ENCODE data around the gene WWOX.

The WWOX gene

GRCh38 chr16:78770353-78771091, 671.1 kb downstream of the WWOX start:
- Histone ChIP-seq H3K9me3 (ENCODE audit: low read length) (no peaks in the 10 kb centered on the region), H3K36me3 (ENCODE audit: insufficient read depth, low read length) (no peaks in the 10 kb centered on the region), H2AFZ (ENCODE audit: low read depth, low read length) (no peak overlapping the region), H3K27me3 (ENCODE audit: insufficient read depth, low read length) (no peaks in the 10 kb centered on the region), H3K4me3 (ENCODE audit: low read length) (no peak overlapping the region), H3K4me1 (ENCODE audit: insufficient read depth, low read length) (peaks cover 4% of the 10 kb centered on the region)

GRCh38 chr16:78773291-78773702, 673.8 kb downstream of the WWOX start:
- Histone ChIP-seq H3K27me3 (ENCODE audit: insufficient read depth, low read length) (no peaks in the 10 kb centered on the region), H2AFZ (ENCODE audit: low read depth, low read length) (no peak overlapping the region), H3K4me3 (ENCODE audit: low read length) (no peak overlapping the region), H3K9me3 (ENCODE audit: low read length) (no peaks in the 10 kb centered on the region), H3K36me3 (ENCODE audit: insufficient read depth, low read length) (no peaks in the 10 kb centered on the region), H3K4me1 (ENCODE audit: insufficient read depth, low read length) (peaks cover 4% of the 10 kb centered on the region)

GRCh38 chr16:78773706-78774105, 674.3 kb downstream of the WWOX start:
- no peaks in the 10 kb centered on the region for H3K36me3 ChIP-seq (ENCODE audit: insufficient read depth, low read length)
- H3K9me3 ChIP-seq (ENCODE audit: low read length), result no peaks in the 10 kb centered on the region
- peaks cover 1% of the 10 kb centered on the region for H3K4me1 ChIP-seq (ENCODE audit: insufficient read depth, low read length)
- H2AFZ ChIP-seq (ENCODE audit: low read depth, low read length), result no peak overlapping the region
- H3K4me3 ChIP-seq (ENCODE audit: low read length), result no peak overlapping the region
- H3K27me3 ChIP-seq (ENCODE audit: insufficient read depth, low read length), result no peaks in the 10 kb centered on the region

GRCh38 chr16:78775161-78775561, 675.7 kb downstream of the WWOX start:
- Histone ChIP-seq H3K27me3 (ENCODE audit: insufficient read depth, low read length) (no peaks in the 10 kb centered on the region), H3K4me1 (ENCODE audit: insufficient read depth, low read length) (no peaks in the 10 kb centered on the region), H2AFZ (ENCODE audit: low read depth, low read length) (no peak overlapping the region), H3K9me3 (ENCODE audit: low read length) (no peaks in the 10 kb centered on the region), H3K4me3 (ENCODE audit: low read length) (no peak overlapping the region), H3K36me3 (ENCODE audit: insufficient read depth, low read length) (no peaks in the 10 kb centered on the region)

- no peaks in the 10 kb centered on the region for H3K27me3 ChIP-seq (ENCODE audit: insufficient read depth, low read length)
- no peak overlapping the region for H2AFZ ChIP-seq (ENCODE audit: low read depth, low read length)
- H3K36me3 ChIP-seq (ENCODE audit: insufficient read depth, low read length), result no peaks in the 10 kb centered on the region
- H3K4me3 ChIP-seq (ENCODE audit: low read length), result no peak overlapping the region
- no peaks in the 10 kb centered on the region for H3K4me1 ChIP-seq (ENCODE audit: insufficient read depth, low read length)
- no peaks in the 10 kb centered on the region for H3K9me3 ChIP-seq (ENCODE audit: low read length)
Observed at GRCh38 chr16:78778101-78779004, 678.9 kb downstream of the WWOX start.

GRCh38 chr16:78780808-78781207, 681.4 kb downstream of the WWOX start:
- no peaks in the 10 kb centered on the region for H3K9me3 ChIP-seq (ENCODE audit: low read length)
- H3K4me3 ChIP-seq (ENCODE audit: low read length), result no peak overlapping the region
- H2AFZ ChIP-seq (ENCODE audit: low read depth, low read length), result no peak overlapping the region
- H3K27me3 ChIP-seq (ENCODE audit: insufficient read depth, low read length), result no peaks in the 10 kb centered on the region
- no peaks in the 10 kb centered on the region for H3K36me3 ChIP-seq (ENCODE audit: insufficient read depth, low read length)
- H3K4me1 ChIP-seq (ENCODE audit: insufficient read depth, low read length), result no peaks in the 10 kb centered on the region

GRCh38 chr16:78782572-78782971, 683.1 kb downstream of the WWOX start:
- H3K4me1 ChIP-seq (ENCODE audit: insufficient read depth, low read length), result no peaks in the 10 kb centered on the region
- H3K27me3 ChIP-seq (ENCODE audit: insufficient read depth, low read length), result no peaks in the 10 kb centered on the region
- H3K9me3 ChIP-seq (ENCODE audit: low read length), result no peaks in the 10 kb centered on the region
- H3K36me3 ChIP-seq (ENCODE audit: insufficient read depth, low read length), result no peaks in the 10 kb centered on the region
- H3K4me3 ChIP-seq (ENCODE audit: low read length), result no peak overlapping the region
- H2AFZ ChIP-seq (ENCODE audit: low read depth, low read length), result no peak overlapping the region

DNA sequence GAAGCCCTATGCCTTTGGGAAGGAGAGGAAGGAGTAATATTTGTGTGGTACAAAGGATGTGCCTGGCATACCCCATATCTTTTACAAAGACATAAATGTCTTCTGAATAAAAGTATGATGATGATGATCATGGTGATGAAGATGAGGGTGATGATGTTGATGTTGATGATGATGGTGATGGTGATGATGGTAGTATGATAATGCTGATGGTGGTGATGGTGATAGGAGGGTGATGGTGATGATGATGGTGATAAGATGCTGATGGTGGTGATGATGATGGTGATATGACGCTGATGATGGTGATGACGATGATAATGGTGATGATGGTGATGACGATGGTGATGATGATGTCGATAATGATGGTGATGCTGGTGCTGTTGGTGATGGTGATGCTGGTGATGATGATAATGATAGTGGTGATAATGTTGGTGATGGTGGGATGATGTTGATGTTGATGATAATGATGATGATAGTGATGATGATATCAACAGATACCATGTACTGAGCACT, 684.2 kb downstream of the WWOX start:
- H3K4me1 ChIP-seq (ENCODE audit: insufficient read depth, low read length), result no peaks in the 10 kb centered on the region
- H2AFZ ChIP-seq (ENCODE audit: low read depth, low read length), result no peak overlapping the region
- H3K36me3 ChIP-seq (ENCODE audit: insufficient read depth, low read length), result no peaks in the 10 kb centered on the region
- H3K4me3 ChIP-seq (ENCODE audit: low read length), result no peak overlapping the region
- H3K9me3 ChIP-seq (ENCODE audit: low read length), result no peaks in the 10 kb centered on the region
- H3K27me3 ChIP-seq (ENCODE audit: insufficient read depth, low read length), result no peaks in the 10 kb centered on the region

GRCh38 chr16:78784771-78785170, 685.3 kb downstream of the WWOX start:
- Histone ChIP-seq H2AFZ (ENCODE audit: low read depth, low read length) (no peak overlapping the region), H3K4me1 (ENCODE audit: insufficient read depth, low read length) (no peaks in the 10 kb centered on the region), H3K4me3 (ENCODE audit: low read length) (no peak overlapping the region), H3K36me3 (ENCODE audit: insufficient read depth, low read length) (no peaks in the 10 kb centered on the region), H3K27me3 (ENCODE audit: insufficient read depth, low read length) (no peaks in the 10 kb centered on the region), H3K9me3 (ENCODE audit: low read length) (no peaks in the 10 kb centered on the region)

- no peaks in the 10 kb centered on the region for H3K9me3 ChIP-seq (ENCODE audit: low read length)
- H2AFZ ChIP-seq (ENCODE audit: low read depth, low read length), result no peak overlapping the region
- H3K36me3 ChIP-seq (ENCODE audit: insufficient read depth, low read length), result no peaks in the 10 kb centered on the region
- no peak overlapping the region for H3K4me3 ChIP-seq (ENCODE audit: low read length)
- H3K27me3 ChIP-seq (ENCODE audit: insufficient read depth, low read length), result no peaks in the 10 kb centered on the region
- H3K4me1 ChIP-seq (ENCODE audit: insufficient read depth, low read length), result no peaks in the 10 kb centered on the region
Observed at GRCh38 chr16:78785218-78785617, 685.8 kb downstream of the WWOX start.

DNA sequence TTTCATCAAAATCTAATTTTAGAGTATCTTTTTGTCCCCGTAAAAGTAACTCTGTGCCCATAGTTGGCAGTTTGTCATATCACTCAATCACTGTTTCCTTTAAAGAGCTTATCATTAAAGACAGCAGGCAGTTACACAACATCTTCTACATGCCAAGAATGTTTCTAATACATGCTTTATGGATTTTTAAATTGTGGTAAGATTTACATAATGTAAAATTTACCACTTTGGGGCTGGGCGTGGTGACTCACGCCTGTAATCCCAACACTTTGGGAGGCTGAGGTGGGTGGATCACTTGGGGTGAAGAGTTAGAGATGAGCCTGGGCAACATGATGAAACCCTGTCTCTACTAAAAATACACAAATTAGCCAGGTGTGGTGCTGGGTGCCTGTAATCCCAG, 687.2 kb downstream of the WWOX start:
- Histone ChIP-seq H3K4me1 (ENCODE audit: insufficient read depth, low read length) (no peaks in the 10 kb centered on the region), H3K4me3 (ENCODE audit: low read length) (no peak overlapping the region), H3K27me3 (ENCODE audit: insufficient read depth, low read length) (no peaks in the 10 kb centered on the region), H3K36me3 (ENCODE audit: insufficient read depth, low read length) (no peaks in the 10 kb centered on the region), H3K9me3 (ENCODE audit: low read length) (no peaks in the 10 kb centered on the region), H2AFZ (ENCODE audit: low read depth, low read length) (no peak overlapping the region)

GRCh38 chr16:78788276-78788675, 688.8 kb downstream of the WWOX start:
- no peaks in the 10 kb centered on the region for H3K27me3 ChIP-seq (ENCODE audit: insufficient read depth, low read length)
- no peaks in the 10 kb centered on the region for H3K9me3 ChIP-seq (ENCODE audit: low read length)
- H2AFZ ChIP-seq (ENCODE audit: low read depth, low read length), result no peak overlapping the region
- no peaks in the 10 kb centered on the region for H3K4me1 ChIP-seq (ENCODE audit: insufficient read depth, low read length)
- H3K36me3 ChIP-seq (ENCODE audit: insufficient read depth, low read length), result no peaks in the 10 kb centered on the region
- H3K4me3 ChIP-seq (ENCODE audit: low read length), result no peak overlapping the region

GRCh38 chr16:78788696-78789095, 689.2 kb downstream of the WWOX start:
- Histone ChIP-seq H3K36me3 (ENCODE audit: insufficient read depth, low read length) (no peaks in the 10 kb centered on the region), H3K27me3 (ENCODE audit: insufficient read depth, low read length) (no peaks in the 10 kb centered on the region), H3K9me3 (ENCODE audit: low read length) (no peaks in the 10 kb centered on the region), H3K4me1 (ENCODE audit: insufficient read depth, low read length) (no peaks in the 10 kb centered on the region), H2AFZ (ENCODE audit: low read depth, low read length) (no peak overlapping the region), H3K4me3 (ENCODE audit: low read length) (no peak overlapping the region)
